K562 (cell line): ENCODE data around the gene CCSER2.

Experiments
- E2F8 ChIP-seq: fragments of 450-650 bp; IDR thresholded peaks from 2 replicates; pipeline ENCODE4 v1.7.1; 2018; ENCODE audit warnings: mild to moderate bottlenecking, low read depth; ENCODE audit not compliant: partially characterized antibody
- JUN ChIP-seq, 2 experiments: sonication (generic) in 1 of 2; formaldehyde crosslinking in 1 of 2; IDR thresholded peaks; 2 replicates each; pipeline versions ENCODE4 v1.6.1 to v1.8.0; 2012 to 2022; ENCODE audit warnings: borderline replicate concordance in 2 of 2, mild to moderate bottlenecking in 2 of 2, improper control_type of control experiment in 1 of 2, low read depth in 1 of 2, low read length in 1 of 2, missing genetic modification reagents in 1 of 2
- LEF1 ChIP-seq: fragments of 450-650 bp; IDR thresholded peaks from 2 replicates; pipeline ENCODE4 v1.6.1; 2016; ENCODE audit warnings: mild to moderate bottlenecking
- ZNF3 ChIP-seq: fragments of 250-450 bp; sonication (Bioruptor Pico); IDR thresholded peaks from 2 replicates; pipeline ENCODE4 v1.5.0; 2021; ENCODE audit warnings: mild to moderate bottlenecking, moderate library complexity

GRCh38 chr10:84294766-84295447, 33.5 kb upstream of the CCSER2 start:
- TF ChIP-seq JUN (IDR thresholded peaks at IDR 0.05; ENCODE audit: borderline replicate concordance, low read depth, low read length) (no peak), JUN (CRISPR knock-in tag; IDR thresholded peaks at IDR 0.05; ENCODE audit: borderline replicate concordance) (no peak), LEF1 (no peak), E2F8 (no peak), ZNF3 (no peak)
